GM12892 (cell line): ENCODE results near the gene PDHX.

Experiments
- DNase-seq: peaks from one replicate; pipeline ENCODE4 v3.0.0; 2011; ENCODE audit not compliant: insufficient read length
- FAIRE-seq: peaks from 2 replicates; lab custom pipeline; 2011; peaks lifted over from hg19 to GRCh38; lab: Jason Lieb, UNC
- POLR2A ChIP-seq: IDR thresholded peaks from 2 replicates; pipeline ENCODE4 v1.6.1; 2011; ENCODE audit warnings: low read depth, low read length, control low read depth
- POLR2AphosphoS5 ChIP-seq: IDR thresholded peaks from 2 replicates; pipeline ENCODE4 v1.6.1; 2011; ENCODE audit warnings: low read depth, low read length, control low read depth
- TAF1 ChIP-seq: IDR thresholded peaks from 2 replicates; pipeline ENCODE4 v1.6.1; 2011; ENCODE audit warnings: low read depth, mild to moderate bottlenecking, control low read depth, low read length, borderline replicate concordance

PDHX gene

GRCh38 chr11:35036639-35037038 is 120.2 kb downstream of the PDHX start:
- TF ChIP-seq POLR2A (no peak), TAF1 (no peak), POLR2AphosphoS5 (no peak)
- FAIRE-seq (peak; percentile 83), DNase-seq (no peak)

- DNase-seq, result no peak
- TF ChIP-seq POLR2AphosphoS5 (no peak), POLR2A (no peak), TAF1 (no peak)
- peak; percentile 72 for FAIRE-seq
Observed at GRCh38 chr11:35038211-35038928, 122.0 kb downstream of the PDHX start.

- FAIRE-seq (no peak), DNase-seq (no peak)
- TF ChIP-seq POLR2A (no peak), POLR2AphosphoS5 (no peak), TAF1 (no peak)
Observed at GRCh38 chr11:35039076-35039475, 122.7 kb downstream of the PDHX start.

- peak; percentile 96 for FAIRE-seq
- TF ChIP-seq TAF1 (no peak), POLR2A (no peak; the same call in 1 of the 2 replicates), POLR2AphosphoS5 (0 out of 2 replicates have a peak, but pooled peaks have one; percentile 29)
- no peak for DNase-seq
Observed at GRCh38 chr11:35040221-35040942, 124.0 kb downstream of the PDHX start.

- no peak for TF ChIP-seq TAF1
- no peak for TF ChIP-seq POLR2A
- TF ChIP-seq POLR2AphosphoS5, result no peak
- DNase-seq (no peak), FAIRE-seq (no peak)
Observed at GRCh38 chr11:35041070-35041554, 124.7 kb downstream of the PDHX start.

- DNase-seq (no peak), FAIRE-seq (no peak)
- TF ChIP-seq TAF1 (no peak), POLR2A (no peak), POLR2AphosphoS5 (no peak)
Observed at GRCh38 chr11:35042224-35042623, 125.8 kb downstream of the PDHX start.

GRCh38 chr11:35042913-35043312 is 126.5 kb downstream of the PDHX start:
- FAIRE-seq, result peak; percentile 9
- no peak for TF ChIP-seq POLR2A
- TF ChIP-seq POLR2AphosphoS5, result no peak
- TF ChIP-seq TAF1, result no peak
- no peak for DNase-seq

GRCh38 chr11:35043936-35044335 is 127.5 kb downstream of the PDHX start:
- TF ChIP-seq POLR2AphosphoS5 (no peak), POLR2A (no peak), TAF1 (no peak)
- FAIRE-seq, result peak; percentile 73
- no peak for DNase-seq

- TF ChIP-seq TAF1 (no peak), POLR2A (no peak), POLR2AphosphoS5 (no peak)
- DNase-seq, result no peak
- peak; percentile 94 for FAIRE-seq
Observed at GRCh38 chr11:35045236-35045820, 128.9 kb downstream of the PDHX start.
